BE2C (cell line): Measurements from ENCODE around the gene KCNH1.

Source experiments
- DNase-seq: peaks from one replicate; pipeline ENCODE4 v3.0.0-alpha.2; 2020
- H3K27me3 ChIP-seq: fragments of 250-450 bp; sonication (Bioruptor Pico); 2 replicates; pipeline ENCODE4 v1.5.1; 2020; ENCODE audit warnings: mild to moderate bottlenecking
- H3K36me3 ChIP-seq: fragments of 250-450 bp; sonication (Bioruptor Pico); 2 replicates; pipeline ENCODE4 v1.5.1; 2020; ENCODE audit warnings: mild to moderate bottlenecking
- H3K4me1 ChIP-seq: fragments of 250-450 bp; sonication (Bioruptor Pico); 2 replicates; pipeline ENCODE4 v1.5.1; 2020
- H3K4me3 ChIP-seq: 2 replicates; pipeline ENCODE4 v1.5.1; 2011; ENCODE audit warnings: low read depth, low read length
- H3K9me3 ChIP-seq: fragments of 250-450 bp; sonication (Bioruptor Pico); 2 replicates; pipeline ENCODE4 v1.5.1; 2020
- CTCF ChIP-seq: IDR thresholded peaks from 2 replicates; pipeline ENCODE4 v1.5.1; 2012; ENCODE audit warnings: mild to moderate bottlenecking, low read depth, low read length

Gene KCNH1

GRCh38 chr1:211114446-211114845 is 19.5 kb downstream of the KCNH1 start:
- H3K27me3 ChIP-seq = peaks cover 3% of the 10 kb centered on the region
- no peak for TF ChIP-seq CTCF
- DNase-seq = no peak
- no peaks in the 10 kb centered on the region for H3K36me3 ChIP-seq
- no peak overlapping the region for H3K4me3 ChIP-seq
- no peaks in the 10 kb centered on the region for H3K4me1 ChIP-seq
- H3K9me3 ChIP-seq = no peaks in the 10 kb centered on the region

- Histone ChIP-seq H3K36me3 (no peaks in the 10 kb centered on the region), H3K27me3 (peaks cover 3% of the 10 kb centered on the region), H3K9me3 (no peaks in the 10 kb centered on the region), H3K4me3 (no peak overlapping the region), H3K4me1 (no peaks in the 10 kb centered on the region)
- TF ChIP-seq CTCF = no peak
- no peak for DNase-seq
Observed at GRCh38 chr1:211113566-211113965, 20.4 kb downstream of the KCNH1 start.

GRCh38 chr1:211111351-211111750 is 22.6 kb downstream of the KCNH1 start:
- Histone ChIP-seq H3K4me3 (no peak overlapping the region), H3K4me1 (no peaks in the 10 kb centered on the region), H3K9me3 (no peaks in the 10 kb centered on the region), H3K36me3 (no peaks in the 10 kb centered on the region), H3K27me3 (peaks cover 3% of the 10 kb centered on the region; the same call in 1 of the 2 replicates)
- no peak for TF ChIP-seq CTCF
- no peak for DNase-seq

GRCh38 chr1:211101481-211101880 is 32.5 kb downstream of the KCNH1 start:
- Histone ChIP-seq H3K36me3 (no peaks in the 10 kb centered on the region), H3K27me3 (no peaks in the 10 kb centered on the region; the same call in 1 of the 2 replicates), H3K4me1 (no peaks in the 10 kb centered on the region), H3K4me3 (no peak overlapping the region), H3K9me3 (no peaks in the 10 kb centered on the region)
- no peak for DNase-seq
- no peak for TF ChIP-seq CTCF

GRCh38 chr1:211099393-211099792 is 34.6 kb downstream of the KCNH1 start:
- no peak for DNase-seq
- Histone ChIP-seq H3K4me1 (no peaks in the 10 kb centered on the region), H3K9me3 (no peaks in the 10 kb centered on the region), H3K36me3 (no peaks in the 10 kb centered on the region), H3K27me3 (no peaks in the 10 kb centered on the region; the same call in 1 of the 2 replicates), H3K4me3 (no peak overlapping the region)
- TF ChIP-seq CTCF = no peak

GRCh38 chr1:211095381-211095780 is 38.6 kb downstream of the KCNH1 start:
- H3K4me3 ChIP-seq = no peak overlapping the region
- no peak for DNase-seq
- no peaks in the 10 kb centered on the region for H3K4me1 ChIP-seq
- no peaks in the 10 kb centered on the region for H3K9me3 ChIP-seq
- no peaks in the 10 kb centered on the region for H3K27me3 ChIP-seq
- no peak for TF ChIP-seq CTCF
- H3K36me3 ChIP-seq = no peaks in the 10 kb centered on the region
